Stimulated activated CD4-positive, alpha-beta T cell treated with anti-CD3 and anti-CD28 coated beads, Interleukin-4, amount 100 ng/mL, for 24 hours (primary cell): ENCODE results near the gene TBX1.

ENCODE experiments used
- DNase-seq: peaks from one replicate; pipeline ENCODE4 v3.0.0-alpha.2; 2020

TBX1 gene

DNA sequence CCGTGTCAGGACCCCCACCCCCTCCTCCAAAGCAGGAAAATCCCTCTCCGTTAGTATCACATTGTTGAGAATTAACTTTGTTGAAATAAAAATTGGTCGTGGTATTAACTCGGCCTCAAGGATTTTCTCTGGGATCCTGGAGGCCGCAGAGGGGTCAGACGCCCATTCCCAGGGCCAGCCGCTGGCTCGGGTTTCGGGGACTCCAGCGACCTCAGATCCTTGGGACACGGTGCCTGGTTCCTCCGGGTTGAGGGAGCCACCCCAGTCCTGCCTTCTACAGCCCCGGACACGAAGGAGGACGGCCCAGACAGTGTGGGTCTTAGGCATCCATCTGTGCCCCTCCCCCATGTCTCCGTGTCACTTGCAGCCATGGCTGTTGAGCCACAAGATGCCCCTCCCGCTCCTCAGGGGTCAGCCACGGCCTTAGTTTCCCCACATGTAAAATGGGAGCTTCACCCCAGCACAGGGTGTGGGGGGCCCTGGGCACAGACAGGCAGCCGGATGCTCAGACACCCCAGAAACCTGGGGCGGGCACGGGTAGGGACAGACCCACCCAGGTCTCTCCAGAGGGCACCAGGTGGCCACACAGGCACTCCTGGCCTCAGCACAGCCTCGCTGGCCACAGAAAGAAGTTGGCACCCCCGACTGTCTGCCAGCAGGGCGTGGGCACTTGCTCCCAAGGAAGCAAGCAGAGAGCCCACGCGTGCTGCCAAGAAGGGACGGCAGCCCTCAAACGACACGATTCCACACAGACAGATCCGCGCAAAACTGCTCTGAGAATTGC is 21.7 kb upstream of the TBX1 start:
- DNase-seq = no peak

DNA sequence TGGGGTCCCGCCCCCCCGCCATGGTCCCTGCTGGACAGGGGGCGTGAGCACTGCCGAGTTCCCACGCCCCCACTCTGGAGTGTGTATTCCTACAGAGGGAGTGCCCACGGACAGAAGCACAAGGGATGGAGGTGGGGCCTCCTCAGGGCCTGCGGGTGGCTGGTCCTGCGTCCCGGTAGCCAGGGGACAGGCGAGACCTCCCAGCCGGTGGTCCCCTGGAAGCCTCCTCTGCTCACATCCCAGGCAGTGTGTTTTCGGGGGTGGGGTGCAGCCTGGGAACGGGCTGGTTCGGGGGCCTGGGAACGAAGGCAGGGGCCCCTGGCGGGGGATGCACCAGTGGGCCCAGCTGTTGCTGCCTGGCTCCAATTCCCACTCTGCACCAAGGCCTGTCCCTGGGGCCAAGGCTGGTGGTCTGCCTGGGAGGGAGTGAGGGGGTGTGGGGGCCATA is 21.1 kb upstream of the TBX1 start:
- no peak for DNase-seq

DNA sequence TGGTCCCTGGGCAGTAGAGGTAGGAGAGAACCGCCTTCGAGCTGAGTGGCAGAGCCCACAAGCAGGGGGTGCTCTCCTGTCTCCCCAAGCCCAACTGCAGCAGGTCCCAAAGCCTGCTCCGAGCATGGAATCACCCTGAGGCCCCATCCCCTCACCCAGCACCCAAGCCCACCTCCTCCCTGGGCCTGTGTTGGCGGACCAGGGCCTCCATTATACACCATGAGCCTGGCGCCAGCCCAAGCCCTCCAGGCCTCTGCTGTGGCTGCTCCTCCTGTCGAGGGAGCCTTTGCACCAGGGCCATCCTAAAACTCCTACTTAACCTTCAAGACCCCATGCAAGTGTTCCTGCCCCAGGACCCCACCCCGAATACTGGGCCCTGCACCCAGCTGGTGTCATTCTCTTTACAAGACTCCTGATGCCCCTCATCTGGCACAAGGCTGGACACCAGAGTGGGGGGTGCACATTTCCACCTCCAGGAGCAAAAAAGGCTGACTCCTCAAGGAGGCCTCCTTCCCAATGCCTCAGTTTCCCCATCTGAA is 20.6 kb upstream of the TBX1 start:
- no peak for DNase-seq

- no peak for DNase-seq
These were observed 20.0 kb upstream of the TBX1 start for GRCh38 chr22:19740586-19740985.

GRCh38 chr22:19741053-19741452 is 19.5 kb upstream of the TBX1 start:
- DNase-seq = no peak

GRCh38 chr22:19742160-19743066 is 18.2 kb upstream of the TBX1 start:
- no peak for DNase-seq

DNA sequence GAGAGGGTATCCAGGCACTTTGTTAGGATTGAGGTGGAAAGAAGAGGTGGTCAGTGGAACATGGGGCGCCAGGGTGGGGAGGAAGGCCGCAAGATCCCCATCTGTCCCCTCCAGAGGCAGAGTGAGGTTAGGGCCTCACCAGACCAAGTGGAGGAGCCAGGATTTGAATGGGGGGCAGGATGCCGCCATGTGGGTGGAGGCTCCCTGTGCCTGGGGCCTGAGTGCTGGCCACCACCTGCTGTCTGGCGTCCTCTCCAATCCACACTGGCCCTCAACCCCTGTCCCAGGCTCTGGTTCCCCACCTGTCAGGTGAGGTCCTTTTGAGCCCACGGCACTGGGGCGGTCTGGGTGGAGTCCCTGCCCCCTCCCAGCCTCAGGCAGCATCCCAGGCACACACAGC is 17.5 kb upstream of the TBX1 start:
- DNase-seq = no peak

GRCh38 chr22:19743651-19744050 is 16.9 kb upstream of the TBX1 start:
- DNase-seq = no peak

DNA sequence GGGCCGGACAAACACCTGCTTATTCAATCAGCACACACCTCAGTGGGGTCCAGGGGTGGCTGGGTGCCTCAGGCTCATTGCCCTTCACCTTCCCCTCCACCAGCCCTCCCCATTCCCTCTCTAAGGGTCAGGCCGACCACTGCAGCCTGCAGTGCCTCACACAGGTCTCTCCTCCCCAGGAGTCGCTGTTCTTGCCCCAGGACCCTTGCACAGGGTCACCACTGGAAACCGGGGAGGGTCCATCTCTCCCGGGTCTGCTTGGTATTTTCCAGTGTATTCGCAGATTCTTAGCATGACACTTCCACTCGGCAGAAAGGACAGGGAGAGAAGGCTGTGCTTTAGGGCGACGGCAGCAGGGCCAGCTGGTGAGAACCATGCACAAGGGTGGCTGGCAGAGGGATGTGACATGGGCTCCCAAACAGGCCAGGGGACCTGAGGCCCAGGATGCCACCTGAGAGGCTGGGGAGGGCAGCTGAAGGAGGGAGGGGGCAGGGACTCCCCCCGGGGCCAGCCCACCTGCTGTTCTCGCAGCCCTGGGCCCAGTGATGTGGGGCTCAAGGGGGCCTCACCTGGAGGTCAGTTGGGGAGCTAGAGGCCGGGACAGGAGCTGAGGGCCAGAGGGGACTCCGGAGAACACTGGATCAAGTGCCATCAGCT is 16.1 kb upstream of the TBX1 start:
- no peak for DNase-seq

DNA sequence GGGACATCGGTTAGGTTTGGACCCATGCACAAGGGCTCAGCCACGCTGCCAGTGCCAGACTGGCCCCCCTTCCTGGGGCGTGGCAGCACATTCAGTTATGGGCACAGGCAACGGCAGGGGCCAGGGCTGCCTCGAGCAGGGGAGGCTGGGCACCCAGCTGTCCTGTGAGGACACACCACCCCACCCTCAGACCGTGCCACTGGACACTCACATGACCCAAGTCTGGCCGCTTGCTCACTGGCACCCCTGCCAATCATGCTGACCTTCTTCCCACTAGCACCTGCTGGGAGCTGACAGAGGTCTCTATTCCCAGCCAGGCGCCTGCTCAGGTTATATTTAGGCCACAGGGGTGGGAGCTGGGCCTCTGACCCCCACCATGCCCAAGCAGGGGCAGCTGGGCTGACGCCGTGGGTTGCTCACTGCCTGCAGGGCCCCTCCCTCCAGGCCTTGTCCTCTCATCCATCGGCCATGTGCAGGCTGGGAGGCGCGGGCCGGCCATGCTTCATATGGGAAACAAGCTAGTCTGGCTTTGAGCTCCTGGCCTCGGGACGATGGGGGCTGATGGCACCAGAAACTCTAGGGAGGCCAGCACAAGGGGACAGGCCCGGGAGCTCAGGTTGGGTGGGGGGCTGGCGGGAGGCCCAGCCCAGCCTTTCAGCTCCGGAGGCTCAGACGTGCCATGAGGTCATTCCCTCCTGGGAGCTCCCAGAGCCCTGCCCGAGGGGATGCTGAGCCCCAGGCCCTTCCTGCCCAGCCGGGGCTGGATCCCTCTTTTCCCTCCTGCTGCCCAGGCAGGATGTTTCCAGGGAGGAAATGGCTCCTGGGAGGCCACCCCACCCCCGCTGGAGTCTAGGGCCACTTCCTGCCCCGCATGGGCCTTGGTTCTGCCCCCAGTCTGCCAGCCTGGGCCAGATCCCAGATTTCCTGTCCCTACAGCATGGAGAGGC is 15.2 kb upstream of the TBX1 start:
- no peak for DNase-seq

- no peak for DNase-seq
These were observed 13.9 kb upstream of the TBX1 start for GRCh38 chr22:19746726-19747125.

DNA sequence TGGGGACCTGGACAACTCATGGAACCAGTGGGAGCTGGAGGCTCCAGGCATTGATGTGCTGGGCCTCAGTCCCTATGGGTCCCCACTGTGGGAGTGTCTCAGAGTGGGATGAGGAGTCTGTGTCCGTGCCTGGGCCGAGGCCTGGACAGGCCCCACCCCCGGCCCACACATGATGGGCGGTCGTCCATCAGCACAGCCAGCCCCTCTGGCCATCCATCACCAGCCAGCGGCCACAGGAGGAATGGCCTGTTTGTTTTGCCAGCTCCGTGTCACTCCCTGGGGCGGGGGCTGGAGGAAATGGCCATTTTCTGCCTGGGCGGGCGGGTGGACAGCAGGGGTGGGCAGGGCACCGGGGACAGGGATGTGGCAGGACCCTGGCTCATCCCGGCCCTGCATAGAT is 13.0 kb upstream of the TBX1 start:
- DNase-seq = no peak

- no peak for DNase-seq
These were observed 12.4 kb upstream of the TBX1 start for GRCh38 chr22:19748139-19748538.

GRCh38 chr22:19748991-19749664 is 11.4 kb upstream of the TBX1 start:
- no peak for DNase-seq

DNA sequence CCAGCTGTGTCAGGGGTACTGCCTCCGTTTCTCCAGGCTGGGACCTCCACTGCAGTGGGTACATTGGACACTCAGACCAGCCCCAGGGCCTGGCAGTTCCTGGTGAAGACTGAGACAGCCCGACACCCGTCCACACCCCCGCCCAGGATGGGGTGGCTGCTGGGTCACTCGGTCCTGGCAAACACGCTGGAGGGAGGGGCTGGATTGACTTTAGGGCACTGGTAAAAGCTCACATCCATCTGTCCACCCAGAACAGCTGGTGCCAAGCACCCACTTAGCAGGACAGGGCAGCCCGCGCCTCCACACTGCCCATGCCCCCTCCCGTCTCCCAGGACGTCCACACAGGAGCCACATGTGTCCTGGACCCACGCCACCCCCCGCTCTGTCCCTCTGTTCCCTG is 10.7 kb upstream of the TBX1 start:
- no peak for DNase-seq

DNA sequence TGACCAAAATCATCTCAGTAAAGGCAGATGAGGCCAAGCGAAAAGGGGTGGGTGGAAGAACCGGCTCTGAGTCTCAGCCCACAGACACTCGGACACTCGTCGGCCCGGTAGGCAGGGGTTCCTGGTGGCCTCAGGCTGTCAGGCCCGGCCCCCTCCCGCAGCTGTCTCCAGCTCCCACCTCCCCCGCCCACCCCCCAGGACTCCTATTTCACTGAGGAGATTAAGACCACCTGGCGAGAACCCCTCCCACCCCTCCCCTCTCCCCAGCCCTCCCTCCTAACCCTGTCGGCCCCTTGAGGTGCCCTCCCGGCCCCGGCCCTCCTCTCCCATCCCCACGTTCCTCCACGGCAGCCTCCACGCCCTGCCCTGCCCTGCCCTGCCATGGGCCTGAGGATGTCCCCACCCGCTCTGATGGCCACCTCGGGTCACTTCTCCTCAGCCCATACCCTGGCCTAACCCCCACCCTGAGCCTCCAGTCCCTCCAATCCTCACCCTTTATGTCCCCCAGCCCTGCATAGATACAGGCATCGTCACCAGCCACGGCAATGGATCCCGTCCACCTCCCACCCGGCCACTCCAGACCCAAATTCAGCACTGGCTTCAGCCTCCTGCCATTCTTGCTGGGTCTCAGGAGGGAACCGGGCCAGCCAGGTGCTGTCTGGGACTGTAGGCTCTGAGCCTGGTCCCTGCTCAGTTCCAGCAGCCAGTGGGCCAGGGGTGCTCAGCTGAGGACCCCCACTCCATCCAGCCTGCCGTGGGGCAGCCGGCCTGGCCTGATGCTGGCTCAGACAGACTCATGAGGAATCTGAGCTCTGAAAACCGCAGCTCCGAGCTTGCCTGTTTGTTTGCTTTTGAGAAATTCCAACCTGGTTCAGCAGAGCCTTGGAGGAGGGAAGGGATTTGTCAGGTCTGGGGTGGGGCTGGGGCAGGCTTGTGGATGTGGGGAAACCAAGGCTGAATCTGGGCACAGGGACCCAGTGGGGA is 9.8 kb upstream of the TBX1 start:
- no peak for DNase-seq

DNA sequence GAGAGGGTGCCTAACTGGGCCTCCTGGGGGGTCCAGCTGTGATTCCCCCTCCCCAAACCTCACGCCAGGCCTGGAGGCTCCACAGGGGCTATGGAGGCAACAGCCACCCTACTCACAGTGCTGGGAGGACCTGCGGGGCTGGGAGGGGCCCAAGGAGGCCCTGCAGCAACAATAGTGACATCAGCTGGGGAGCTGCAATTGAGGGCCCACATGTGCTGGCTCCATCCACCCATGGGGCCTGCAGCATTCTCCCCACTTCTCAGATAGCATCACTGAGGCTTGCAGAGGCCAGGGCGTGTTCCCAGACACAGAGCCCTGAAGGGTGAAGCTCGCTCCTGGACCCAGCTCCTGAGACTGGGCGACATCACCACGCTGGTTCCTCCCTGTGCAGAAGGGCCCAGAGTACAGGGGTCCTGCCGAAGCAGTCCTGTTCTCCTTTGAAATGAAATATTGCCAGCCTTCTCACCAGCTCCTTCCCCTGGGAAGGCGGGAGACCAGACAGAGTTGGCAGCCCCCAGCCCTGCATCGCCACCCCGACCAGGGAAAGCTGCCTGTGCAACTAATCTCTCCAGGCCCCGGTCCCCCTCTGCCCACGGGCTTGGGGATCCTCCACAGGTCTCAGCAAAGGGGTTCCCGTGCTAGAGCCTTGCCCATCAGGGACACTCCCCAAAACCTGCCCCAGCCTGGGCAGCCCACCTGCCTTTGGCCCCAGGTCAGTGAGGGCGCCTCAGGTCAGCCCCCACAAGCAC is 8.9 kb upstream of the TBX1 start:
- no peak for DNase-seq

DNA sequence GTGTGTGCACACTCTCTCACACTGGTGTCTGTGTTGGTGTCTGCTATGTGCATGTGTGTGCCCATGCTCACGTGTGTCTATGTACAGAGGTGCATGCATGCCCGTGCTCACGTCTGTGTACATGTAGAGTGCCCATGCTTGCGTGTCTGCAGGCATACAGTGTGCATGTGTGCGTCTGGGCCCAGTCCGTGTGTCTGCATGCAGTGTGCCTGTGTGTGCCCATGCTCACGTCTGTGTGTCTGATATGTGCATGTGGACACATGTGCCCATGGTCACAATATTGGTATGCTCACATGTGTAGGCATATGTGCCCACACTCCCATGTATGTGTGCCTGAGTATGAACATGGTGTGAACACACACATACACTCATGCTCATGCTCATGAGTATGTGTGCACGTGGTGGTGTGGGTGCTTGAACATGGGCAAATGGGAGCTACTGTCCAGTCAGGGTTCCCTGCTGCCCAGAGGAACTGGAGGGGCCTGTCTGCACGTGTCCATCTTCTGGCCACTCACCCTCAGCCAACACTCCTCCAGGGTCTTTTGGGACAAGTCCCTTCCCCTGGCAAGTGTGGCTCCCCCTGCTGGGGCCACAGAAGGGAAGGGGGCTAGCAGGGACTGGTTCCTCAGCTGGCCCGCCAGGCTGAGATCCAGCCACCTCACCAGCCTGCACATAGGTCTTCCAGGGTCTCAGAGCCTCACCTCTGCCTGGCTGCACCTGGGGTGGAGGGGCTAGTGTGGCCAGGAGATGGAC is 7.3 kb upstream of the TBX1 start:
- no peak for DNase-seq
